T-helper 1 cell (primary cell): ENCODE measurements around the gene GATAD2B.
A peak's percentile ranks its signal among the peaks of the same experiment; 100 is the strongest.
"Not testable (repeated sequence)": the region's sequence is repeated elsewhere in the genome, so short reads cannot be mapped to it uniquely, and the experiment has no call there.

Source experiments
- DNase-seq, 5 donors: peaks; one replicate each; pipeline ENCODE4 v3.0.0-alpha.2; 2012 to 2020

GATAD2B gene

GRCh38 chr1:153929981-153930948, 7.5 kb upstream of the GATAD2B start:
- DNase-seq = no peak

DNA sequence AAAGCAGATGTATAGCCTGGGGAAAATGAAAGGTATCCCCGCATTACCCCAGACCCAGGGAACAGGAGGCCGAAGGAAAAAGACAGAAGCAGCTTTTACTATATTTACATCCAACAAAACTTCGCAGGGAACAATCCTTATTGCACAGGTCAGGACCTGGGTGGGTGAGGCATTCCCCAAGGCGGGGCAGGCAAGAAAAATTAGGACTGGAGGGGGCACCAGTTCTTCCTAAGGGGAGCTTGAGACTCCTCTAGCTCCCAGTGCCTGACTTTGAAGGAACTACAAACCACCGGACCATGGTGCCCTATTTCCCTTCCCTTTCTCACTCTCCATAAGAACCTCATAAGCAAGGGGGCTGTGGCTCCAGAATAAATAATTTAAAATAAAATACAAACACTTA, 6.7 kb upstream of the GATAD2B start:
- DNase-seq = no peak

- no peak for DNase-seq
Measured at GRCh38 chr1:153928791-153929341, 6.1 kb upstream of the GATAD2B start.

DNA sequence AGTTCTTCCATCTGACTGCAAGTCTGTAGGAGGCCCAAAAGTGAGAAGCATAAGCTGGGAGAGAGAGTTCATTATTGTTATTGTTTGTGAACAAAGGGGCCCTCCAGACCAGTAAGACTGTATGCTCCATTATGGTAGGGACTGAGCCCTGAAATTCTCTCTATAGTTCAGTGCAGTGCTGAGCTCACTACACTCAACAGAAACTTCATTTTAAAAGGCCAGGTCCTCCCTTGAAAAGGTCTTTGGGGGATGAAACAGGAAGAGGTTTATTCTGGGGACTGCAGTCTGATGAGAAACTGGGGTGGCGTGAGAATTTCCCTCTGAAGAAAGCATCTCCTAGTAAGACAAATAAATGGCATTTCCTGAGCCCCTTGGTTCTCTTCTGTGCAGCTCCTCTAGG, 5.5 kb upstream of the GATAD2B start:
- no peak for DNase-seq

GRCh38 chr1:153926405-153926804, 3.6 kb upstream of the GATAD2B start:
- DNase-seq = no peak

DNA sequence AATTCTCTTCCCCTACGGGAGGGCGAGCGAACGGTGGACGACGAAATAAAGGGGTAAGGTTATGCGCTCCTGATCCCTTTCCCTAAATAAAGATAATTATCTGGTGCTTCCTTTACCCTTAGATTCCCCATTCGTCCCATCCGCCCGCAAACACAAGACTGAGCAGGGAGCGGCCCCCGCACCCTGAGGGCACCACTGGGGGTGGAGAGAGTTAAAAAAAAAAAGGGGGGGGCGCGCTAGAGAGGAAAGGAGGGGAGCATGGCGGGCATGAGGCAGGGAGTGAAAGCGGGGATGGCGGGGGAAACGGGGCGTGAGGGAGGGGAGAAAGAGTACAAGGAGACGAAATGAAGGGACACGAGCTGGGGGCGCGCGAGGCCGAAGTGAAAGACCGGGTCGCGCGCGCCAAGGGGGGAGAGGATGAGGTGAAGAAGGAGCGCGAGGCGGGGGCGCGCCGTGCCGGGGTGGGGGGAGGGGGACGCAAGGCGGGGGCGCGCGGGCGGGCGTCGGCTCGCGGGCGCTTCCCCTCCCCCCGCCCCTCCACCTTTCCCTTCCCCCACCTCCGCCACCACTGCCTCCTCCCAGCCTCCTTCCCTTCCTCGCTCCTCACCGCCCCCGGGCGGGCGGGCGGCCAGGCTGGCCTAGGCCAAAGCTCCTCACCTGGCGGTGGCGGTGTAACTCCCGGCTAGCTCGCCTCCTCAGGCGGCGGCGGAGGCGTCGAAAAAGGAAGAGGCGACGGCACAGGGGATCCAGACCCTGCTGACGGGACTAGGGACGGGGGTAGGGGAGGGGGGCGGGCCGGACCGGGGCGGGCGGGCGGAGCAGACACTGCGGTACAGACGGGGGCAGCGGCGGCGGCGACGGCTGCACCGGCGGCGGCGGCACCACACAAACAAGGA, 448 bp downstream of the GATAD2B start:
- no peak for DNase-seq

DNA sequence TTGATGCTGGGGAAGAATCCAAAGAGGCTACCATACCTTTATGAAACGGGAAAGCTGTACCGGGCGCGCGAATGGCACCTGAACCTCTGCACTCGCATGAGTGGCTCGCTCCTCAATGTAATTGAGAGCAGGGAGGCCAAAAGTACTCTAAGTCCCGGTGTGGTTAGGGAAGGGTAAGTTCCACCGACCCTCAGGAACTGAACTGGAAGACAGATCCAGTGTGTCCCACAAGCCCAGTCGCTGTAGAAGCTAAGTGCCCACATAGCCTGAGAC, 1.0 kb downstream of the GATAD2B start:
- DNase-seq = no peak

- DNase-seq = no peak
Measured at GRCh38 chr1:153921080-153921802, 1.5 kb downstream of the GATAD2B start.

DNA sequence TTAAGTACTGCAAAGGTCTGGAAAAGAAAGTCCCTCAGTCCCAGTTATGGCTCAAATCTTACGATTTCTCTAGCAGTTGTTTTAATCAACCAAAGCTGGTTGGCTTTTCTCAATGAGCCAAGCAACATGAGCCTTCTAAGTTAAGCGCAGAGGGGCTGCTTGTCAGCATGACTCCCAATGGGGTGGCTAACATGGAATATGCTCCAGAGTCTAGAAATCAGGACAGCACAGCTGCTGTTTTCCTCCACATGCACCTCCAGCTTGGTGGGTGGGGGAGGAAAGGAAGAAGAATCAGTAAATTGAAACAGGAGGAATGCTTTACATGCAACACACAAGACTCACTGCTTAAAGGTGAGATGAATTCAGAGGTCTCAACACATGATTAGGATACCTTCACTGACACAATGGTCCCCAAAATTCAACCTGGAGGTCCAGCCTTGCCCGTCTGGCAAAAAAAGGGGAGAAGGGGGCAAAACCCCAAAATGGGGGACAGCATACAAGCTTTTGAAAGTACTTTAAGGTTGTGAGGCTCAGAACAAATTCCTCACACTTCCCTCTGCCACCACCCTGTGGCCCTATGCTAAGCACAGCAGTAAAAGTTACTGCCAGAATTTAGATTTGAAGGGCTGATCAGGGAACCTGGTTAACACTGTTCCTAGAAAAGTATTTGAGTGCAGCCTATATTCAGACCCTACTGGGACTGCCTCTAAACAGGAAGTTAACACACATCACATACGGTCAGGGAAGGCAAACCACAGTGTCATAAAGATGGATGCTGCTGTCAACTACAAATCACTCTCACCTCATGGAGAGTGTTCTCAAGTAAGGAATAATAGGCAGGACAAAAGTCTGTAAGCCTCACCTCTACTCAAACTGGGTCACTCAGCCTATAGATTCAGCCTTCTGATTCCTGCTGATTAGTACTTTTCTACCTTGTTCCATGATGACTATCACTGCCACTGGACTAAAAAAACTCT, 2.6 kb downstream of the GATAD2B start:
- DNase-seq = peak in 1 of 5 donors; percentile 50

DNA sequence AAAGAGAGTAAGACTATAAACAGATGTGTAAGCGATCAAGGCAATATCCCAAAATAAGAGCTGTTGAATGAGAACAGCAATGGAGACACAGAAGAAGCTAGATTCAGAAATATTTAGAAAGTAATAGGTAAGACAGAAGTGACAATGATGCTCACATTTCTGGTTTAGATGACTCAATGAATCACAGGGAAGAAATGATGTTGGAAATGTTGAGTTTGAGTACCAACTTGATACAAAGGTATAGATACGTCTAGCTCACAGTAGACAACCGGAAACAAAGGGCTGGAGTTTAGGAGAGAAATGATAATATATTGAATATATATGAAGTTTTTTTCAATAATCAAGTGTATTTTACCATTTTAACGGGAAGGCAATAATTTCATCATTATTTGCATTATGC, 6.5 kb downstream of the GATAD2B start:
- no peak for DNase-seq

GRCh38 chr1:153912349-153912748, 10.4 kb downstream of the GATAD2B start:
- no peak for DNase-seq

- not testable (repeated sequence) for DNase-seq
Measured at GRCh38 chr1:153910560-153910959, 12.2 kb downstream of the GATAD2B start.

DNA sequence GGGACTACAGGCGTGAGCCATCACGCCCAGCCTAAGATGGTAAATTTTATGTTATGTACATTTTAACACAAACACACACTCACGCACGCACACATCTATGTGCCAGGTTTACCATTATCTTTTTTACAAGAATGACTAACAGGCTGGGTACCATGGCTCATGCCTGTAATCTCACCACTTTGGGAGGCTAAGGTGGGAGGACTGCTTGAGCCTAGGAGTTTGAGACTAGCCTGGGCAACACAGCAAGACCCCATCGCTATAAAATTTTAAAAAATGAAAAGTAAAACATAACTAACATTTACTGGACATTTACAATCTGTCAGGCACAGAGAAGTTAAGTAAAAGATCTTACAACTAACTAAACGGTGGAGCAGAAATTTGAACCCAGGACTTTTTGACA, 14.7 kb downstream of the GATAD2B start:
- DNase-seq = no peak

DNA sequence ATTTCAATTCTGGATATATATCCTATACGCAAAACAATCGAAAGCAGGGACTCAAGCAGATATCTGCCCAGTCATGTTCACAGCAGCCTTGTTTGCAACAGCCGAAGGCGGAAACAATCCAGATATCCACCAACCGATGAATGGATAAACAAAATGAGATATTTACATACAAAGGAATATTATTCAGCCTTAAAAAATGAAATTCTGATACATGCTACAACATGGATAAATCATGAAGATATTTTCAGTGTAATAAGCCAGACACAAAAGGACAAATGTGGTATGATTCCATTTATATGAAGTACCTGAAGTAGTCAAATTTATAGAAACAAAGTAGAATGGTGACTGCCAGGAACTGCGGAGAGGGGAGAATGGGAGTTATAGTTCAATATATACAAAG, 15.6 kb downstream of the GATAD2B start:
- DNase-seq = no peak

- no peak for DNase-seq
Measured at GRCh38 chr1:153906396-153906795, 16.4 kb downstream of the GATAD2B start.

- not testable (repeated sequence) for DNase-seq
Measured at GRCh38 chr1:153905908-153906307, 16.9 kb downstream of the GATAD2B start.

DNA sequence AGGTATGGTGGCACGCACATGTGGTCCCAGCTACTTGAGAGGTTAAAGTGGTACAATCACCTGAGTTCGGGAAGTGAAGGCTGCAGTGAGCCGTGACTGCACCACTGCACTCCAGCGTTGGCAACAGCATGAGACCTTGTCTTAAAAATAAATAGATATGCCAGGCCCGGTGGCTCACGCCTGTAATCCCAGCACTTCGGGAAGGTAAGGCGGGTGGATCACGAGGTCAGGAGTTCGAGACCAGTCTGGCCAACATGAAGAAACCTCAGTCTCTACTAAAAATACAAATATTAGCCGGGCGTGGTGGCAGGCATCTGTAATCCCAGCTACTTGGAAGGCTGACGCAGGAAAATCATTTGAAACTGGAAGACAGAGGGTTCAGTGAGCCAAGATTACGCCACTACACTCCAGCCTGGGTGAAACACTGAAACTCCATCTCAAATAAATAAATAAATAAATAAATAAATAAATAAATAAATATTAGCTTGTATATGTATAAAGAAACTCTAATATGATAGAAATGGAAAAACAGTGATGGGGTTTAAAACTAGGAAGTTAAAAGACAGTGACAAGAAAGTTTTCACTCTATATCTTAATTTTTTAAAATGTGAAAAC, 18.8 kb downstream of the GATAD2B start:
- no peak for DNase-seq

DNA sequence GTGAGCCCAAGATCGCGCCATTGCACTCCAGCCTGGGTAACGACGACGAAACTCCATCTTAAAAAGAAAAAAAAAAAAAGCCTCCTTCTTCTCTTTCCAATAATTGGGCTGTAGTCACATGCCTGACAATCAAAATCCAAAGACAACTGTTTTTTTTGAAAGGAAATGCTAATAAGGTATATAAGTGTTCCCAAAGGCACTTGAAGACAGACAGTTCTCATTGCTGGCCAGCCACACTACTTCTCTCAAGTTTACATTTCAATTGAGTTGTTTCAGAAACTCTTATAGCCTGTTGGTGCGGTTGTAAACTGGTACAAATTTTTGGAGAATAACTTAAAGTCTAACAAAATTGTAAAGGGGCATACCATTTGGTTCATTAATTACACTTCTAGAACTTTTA, 23.3 kb downstream of the GATAD2B start:
- no peak for DNase-seq

DNA sequence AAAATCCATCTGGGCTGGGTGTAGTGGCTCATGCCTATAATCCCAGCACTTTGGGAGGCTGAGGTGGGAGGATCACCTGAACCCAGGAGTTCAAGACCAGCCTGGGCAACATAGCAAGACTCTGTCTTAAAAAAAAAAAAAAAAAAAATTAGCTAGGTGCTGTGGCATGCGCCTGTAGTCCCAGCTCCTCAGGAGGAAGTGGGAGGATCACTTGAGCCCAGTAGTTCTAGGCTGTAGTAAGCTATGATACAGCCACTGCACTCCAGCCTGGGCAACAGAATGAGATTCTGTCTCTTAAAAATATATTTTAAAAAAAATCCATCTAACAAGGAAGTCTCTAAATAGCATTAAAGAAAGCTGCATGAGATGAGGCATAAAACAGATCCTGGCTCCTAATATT, 26.9 kb downstream of the GATAD2B start:
- DNase-seq = not testable (repeated sequence)

GRCh38 chr1:153891042-153891441, 31.7 kb downstream of the GATAD2B start:
- not testable (repeated sequence) for DNase-seq

DNA sequence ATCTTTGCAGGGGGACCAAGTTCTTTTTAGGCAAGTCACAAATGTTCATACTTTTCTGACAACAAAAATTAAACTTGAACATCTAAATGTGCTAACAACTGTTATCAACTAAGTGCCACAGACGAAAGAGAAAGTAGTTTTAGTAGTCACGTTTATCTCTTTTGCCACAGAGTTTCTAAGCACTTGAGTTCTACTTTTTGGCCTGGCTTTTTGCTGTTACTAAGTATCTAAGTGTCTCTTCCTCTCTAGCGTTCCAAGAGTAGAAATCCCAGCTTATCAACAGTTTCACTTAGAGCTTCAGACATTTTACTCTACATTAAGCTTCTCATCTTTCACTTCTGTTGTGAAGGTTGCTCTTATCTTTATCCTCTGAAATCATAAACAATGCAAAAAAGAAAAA, 34.2 kb downstream of the GATAD2B start:
- DNase-seq = no peak
